AG04449 (cell line): ENCODE measurements around the gene C4orf51.

Experiments used
- CTCF ChIA-PET: fragments of 350-600 bp; formaldehyde crosslinking; extraction: SDS; loops from one replicate; lab custom pipeline; 2021; ENCODE audit warnings: antibody characterized with exemption; lab: Yijun Ruan, JAX
- POLR2A ChIA-PET: fragments of 400-600, 350-600 bp; formaldehyde crosslinking; extraction: SDS; loops from one replicate; lab custom pipeline; 2020; ENCODE audit warnings: antibody characterized with exemption, inconsistent platforms; lab: Yijun Ruan, JAX
- DNase-seq: peaks from one replicate; pipeline ENCODE4 v3.0.0-alpha.2; 2010; ENCODE audit warnings: low read depth, low spot score
- H3K4me3 ChIP-seq: 2 replicates; pipeline ENCODE4 v1.5.1; 2011; ENCODE audit warnings: low read depth, mild to moderate bottlenecking, control low read depth, low read length
- TF ChIP-seq, protein P1 (sequence below): IDR thresholded peaks from one replicate; pipeline ENCODE4 v1.5.1; 2011; ENCODE audit warnings: mild to moderate bottlenecking, moderate library complexity, low read length, control low read depth, inconsistent platforms; ENCODE audit not compliant: insufficient read depth; ENCODE audit errors: missing control alignments

The C4orf51 gene

DNA sequence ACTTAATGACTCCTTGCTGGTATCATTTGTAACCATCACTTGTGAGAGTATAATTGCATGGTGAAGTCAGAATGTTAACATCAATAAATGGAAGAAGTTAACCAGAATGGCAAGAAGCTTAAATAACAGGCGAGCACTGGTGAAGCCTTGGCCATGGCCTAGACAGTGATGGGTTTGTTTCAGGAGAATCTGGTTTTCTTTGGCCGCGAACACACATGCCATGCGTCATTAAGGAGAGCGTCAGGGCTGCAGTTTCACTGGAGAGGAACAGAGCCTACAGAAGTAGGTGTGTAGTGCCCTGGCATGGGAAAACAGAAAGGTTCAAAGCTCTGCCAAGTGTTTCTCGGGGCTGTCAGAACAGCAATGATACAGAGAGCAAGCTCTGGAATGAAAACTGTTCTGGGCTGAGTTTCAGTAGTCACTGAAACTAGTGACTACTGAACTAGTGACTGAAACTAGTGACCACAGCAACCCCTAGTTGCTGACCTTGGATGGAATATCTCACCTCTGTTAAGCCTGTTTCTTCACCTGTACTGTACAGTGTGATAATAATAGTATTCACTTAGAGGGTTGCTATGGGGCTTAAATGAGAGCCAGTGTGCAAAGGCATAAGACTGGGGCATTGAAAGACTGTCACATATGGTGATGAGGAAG lies 93.8 kb downstream of the C4orf51 start:
- CTCF ChIA-PET: interaction anchor here (1.7 to 2.4 kb wide), 3 partner anchors 30 to 154 kb away, joined by 3 to 8 read pairs (median 3); partner anchors contain the start of gene MMAA
- H3K4me3 ChIP-seq: no peak overlapping the region
- TF ChIP-seq, protein P1, sequence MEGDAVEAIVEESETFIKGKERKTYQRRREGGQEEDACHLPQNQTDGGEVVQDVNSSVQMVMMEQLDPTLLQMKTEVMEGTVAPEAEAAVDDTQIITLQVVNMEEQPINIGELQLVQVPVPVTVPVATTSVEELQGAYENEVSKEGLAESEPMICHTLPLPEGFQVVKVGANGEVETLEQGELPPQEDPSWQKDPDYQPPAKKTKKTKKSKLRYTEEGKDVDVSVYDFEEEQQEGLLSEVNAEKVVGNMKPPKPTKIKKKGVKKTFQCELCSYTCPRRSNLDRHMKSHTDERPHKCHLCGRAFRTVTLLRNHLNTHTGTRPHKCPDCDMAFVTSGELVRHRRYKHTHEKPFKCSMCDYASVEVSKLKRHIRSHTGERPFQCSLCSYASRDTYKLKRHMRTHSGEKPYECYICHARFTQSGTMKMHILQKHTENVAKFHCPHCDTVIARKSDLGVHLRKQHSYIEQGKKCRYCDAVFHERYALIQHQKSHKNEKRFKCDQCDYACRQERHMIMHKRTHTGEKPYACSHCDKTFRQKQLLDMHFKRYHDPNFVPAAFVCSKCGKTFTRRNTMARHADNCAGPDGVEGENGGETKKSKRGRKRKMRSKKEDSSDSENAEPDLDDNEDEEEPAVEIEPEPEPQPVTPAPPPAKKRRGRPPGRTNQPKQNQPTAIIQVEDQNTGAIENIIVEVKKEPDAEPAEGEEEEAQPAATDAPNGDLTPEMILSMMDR: no peak
- DNase-seq: no peak
- POLR2A ChIA-PET: no interaction called here

DNA sequence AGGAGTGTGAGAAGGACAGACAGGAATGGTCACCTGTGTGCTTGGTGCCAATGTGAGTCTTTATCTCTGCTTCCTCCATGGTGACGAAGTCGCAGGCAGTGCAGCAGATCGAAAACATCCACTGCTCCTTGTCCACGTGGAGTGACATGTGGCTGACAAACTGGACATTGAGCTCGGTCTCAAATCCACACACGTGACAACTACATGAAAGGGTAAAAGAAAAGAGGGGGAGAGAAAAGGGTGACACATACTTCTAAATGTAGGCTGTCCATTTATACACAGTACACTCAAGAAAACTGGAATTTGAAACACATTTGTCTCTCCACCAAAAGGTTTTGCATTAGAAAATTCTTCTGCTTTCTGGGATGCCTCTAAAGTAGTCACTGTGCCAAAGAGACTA lies 94.5 kb downstream of the C4orf51 start:
- DNase-seq: no peak
- CTCF ChIA-PET: interaction anchor here (1.7 kb wide), 1 partner anchor 31 kb away, joined by 3 read pairs; no protein-coding TSS in a partner anchor
- POLR2A ChIA-PET: no interaction called here
- TF ChIP-seq, protein P1: no peak
- no peak overlapping the region for H3K4me3 ChIP-seq

DNA sequence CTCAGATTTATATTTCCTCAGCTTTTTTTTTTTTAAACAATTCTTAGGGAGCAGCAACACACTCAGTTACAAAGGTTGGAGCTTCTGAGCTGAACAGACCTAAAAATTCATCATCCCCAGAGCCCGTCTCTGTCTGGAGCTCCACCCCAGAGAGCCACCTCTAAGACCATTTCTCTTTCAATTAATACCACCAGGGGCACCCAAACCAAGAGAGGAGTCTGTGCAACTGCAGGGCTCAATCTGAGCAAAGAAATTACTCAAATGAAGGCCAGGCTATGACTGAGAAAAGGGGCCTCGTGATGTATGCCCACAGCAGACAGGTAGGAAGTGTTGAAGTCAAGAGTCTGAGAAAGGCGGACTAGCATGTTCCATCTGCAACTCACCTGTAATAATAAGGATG lies 95.5 kb downstream of the C4orf51 start:
- TF ChIP-seq, protein P1: no peak
- ChIA-PET CTCF (no interaction called here), POLR2A (no interaction called here)
- no peak overlapping the region for H3K4me3 ChIP-seq
- no peak for DNase-seq

DNA sequence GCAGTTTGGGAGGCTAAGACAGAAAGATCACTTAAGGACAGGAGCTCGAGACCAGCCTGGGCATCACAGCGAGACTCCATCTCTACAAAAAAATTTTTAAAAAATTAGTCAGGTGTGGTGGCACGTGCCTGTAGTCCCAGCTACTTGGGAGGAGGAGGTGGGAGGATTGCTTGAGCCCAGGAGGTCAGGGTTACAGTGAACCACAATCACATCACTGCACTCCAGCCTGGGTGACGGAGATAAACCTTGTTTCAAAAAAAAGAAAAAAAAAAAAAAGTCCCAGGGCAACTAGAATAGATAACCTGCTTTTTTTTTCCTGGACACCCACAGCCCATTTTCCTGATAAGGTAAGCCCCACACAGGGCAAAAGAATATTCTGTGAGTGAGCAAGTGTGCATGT lies 96.3 kb downstream of the C4orf51 start:
- ChIA-PET POLR2A (no interaction called here), CTCF (interaction anchor here (1.6 kb wide), 1 partner anchor 14 kb away, joined by 3 read pairs; no protein-coding TSS in a partner anchor)
- H3K4me3 ChIP-seq: no peak overlapping the region
- TF ChIP-seq, protein P1: no peak
- DNase-seq: no peak

DNA sequence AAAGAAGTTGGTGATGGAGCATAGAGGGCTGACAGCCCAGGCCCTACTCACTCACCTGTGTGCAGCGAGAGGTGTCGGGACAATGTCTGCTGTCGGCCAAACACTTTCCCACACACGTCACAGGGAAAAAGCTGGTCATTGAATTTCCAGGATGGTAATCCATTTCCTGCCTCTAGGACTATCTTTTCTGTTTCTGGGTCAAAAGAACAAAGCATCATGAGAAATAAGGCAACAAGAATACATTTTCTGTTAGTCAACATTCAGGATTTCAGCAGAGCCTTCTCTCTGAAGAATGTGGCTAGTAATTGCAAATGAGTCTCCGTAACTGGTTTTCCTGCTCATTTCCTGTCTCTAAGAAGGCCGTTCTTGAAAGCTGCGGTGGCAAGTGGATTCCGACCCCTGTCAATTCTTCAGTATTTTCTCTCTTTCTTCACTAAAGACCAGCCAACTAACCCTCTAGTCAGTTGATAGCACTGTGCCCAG lies 99.4 kb downstream of the C4orf51 start:
- ChIA-PET POLR2A (no interaction called here), CTCF (interaction anchor here (0.8 kb wide), 1 partner anchor 109 kb away, joined by 3 read pairs; no protein-coding TSS in a partner anchor)

DNA sequence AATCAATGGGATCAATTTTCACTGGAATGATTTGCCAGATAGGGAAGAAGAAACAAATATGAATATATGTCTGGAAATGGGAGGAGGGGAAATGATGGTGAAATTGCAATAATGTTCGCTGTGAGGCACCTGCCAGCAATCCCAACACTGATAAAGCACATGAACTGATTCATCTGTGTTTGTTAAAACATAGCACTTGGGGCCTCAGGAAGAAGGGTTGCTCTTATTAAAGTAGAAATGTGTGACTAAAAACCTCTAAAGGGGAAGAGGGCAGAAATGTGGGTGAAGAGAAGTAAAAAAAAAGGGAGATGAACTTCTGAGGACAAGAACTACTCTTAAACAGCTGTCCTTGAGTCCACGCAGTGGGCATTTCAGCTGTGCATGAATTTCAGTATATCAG lies 101.4 kb downstream of the C4orf51 start:
- DNase-seq: no peak
- no peak overlapping the region for H3K4me3 ChIP-seq
- TF ChIP-seq, protein P1: no peak
- CTCF ChIA-PET: no interaction called here
- POLR2A ChIA-PET: no interaction called here

More for the DNA sequence above, 99.4 kb downstream of the C4orf51 start:
- TF ChIP-seq, protein P1: no peak
- H3K4me3 ChIP-seq: no peak overlapping the region
- no peak for DNase-seq
